ENCODE results near the gene CLIP1.

Gene CLIP1

GRCh38 chr12:122403115-122403770 is 19.2 kb downstream of the CLIP1 start:
- TF ChIP-seq GATA3 (IDR thresholded peaks at IDR 0.05; ENCODE audit: low read depth, low read length): no peak
- no peak for TF ChIP-seq GATA2 (IDR thresholded peaks at IDR 0.05; ENCODE audit: low read depth, low read length)

DNA sequence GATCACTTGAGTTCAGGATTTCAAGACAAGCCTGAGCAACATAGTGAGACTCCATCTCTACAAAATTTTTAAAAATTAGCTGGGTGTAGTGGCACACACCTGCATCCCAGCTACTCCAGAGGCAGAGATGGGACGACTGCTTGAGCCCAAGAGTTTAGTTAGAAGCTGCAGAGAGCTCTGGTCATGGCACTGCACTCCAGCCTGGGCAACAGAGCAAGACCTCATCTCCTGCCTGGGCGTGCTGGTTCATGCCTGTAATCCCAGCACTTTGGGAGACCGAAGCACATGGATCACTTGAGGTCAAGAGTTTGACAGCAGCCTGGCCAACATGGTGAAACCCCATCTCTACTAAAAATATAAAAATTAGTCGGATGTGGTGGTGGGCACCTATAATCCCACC is 20.2 kb downstream of the CLIP1 start:
- TF ChIP-seq GATA3 (IDR thresholded peaks at IDR 0.05; ENCODE audit: low read depth, low read length) (no peak), GATA2 (IDR thresholded peaks at IDR 0.05; ENCODE audit: low read depth, low read length) (no peak)

- TF ChIP-seq GATA2 (IDR thresholded peaks at IDR 0.05; ENCODE audit: low read depth, low read length): no peak
- no peak for TF ChIP-seq GATA3 (IDR thresholded peaks at IDR 0.05; ENCODE audit: low read depth, low read length)
Observed at GRCh38 chr12:122399592-122400373, 22.7 kb downstream of the CLIP1 start.

DNA sequence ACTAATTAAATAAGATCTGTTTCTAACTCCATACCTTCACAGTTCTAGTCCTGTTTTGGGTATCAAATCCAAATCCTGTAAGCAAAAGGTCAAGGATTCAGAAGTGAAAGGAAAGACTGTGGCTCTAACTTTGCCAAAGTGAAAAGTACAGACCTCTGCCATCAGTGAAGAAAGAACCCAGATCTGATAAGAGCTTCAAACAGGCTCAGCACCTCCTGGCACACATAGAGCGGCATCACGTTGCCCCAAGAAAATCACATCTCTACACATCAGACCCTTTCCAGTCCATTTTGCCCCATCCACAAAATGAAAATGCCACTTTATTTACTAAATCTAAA is 23.2 kb downstream of the CLIP1 start:
- TF ChIP-seq GATA3 (IDR thresholded peaks at IDR 0.05; ENCODE audit: low read depth, low read length): no peak
- 0 out of 2 replicates have a peak, but pooled peaks have one; percentile 45 for TF ChIP-seq GATA2 (IDR thresholded peaks at IDR 0.05; ENCODE audit: low read depth, low read length)

- no peak for TF ChIP-seq GATA3 (IDR thresholded peaks at IDR 0.05; ENCODE audit: low read depth, low read length)
- no peak for TF ChIP-seq GATA2 (IDR thresholded peaks at IDR 0.05; ENCODE audit: low read depth, low read length)
Observed at GRCh38 chr12:122395319-122395718, 27.1 kb downstream of the CLIP1 start.

GRCh38 chr12:122394626-122395194 is 27.8 kb downstream of the CLIP1 start:
- no peak for TF ChIP-seq GATA2 (IDR thresholded peaks at IDR 0.05; ENCODE audit: low read depth, low read length)
- no peak for TF ChIP-seq GATA3 (IDR thresholded peaks at IDR 0.05; ENCODE audit: low read depth, low read length)

DNA sequence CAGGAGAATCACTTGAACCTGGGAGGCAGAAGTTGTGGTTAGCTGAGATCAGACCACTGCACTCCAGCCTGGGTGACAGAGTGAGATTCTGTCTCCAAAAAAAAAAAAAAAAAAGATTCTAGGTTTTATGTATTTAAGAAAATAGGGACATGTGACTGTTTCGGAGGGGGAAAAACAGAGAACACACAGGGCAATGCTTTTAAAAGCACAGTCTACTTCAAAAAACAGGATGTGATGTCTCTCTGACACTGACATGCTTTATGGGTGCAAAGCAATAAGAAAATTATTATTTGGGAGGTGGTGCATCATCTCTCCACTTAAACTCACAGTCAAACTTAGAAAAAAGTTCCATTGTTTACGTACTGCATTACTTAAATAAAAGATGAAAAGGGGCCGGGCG is 28.7 kb downstream of the CLIP1 start:
- TF ChIP-seq GATA2 (IDR thresholded peaks at IDR 0.05; ENCODE audit: low read depth, low read length): no peak

GRCh38 chr12:122392411-122392810 is 30.1 kb downstream of the CLIP1 start:
- TF ChIP-seq GATA3 (IDR thresholded peaks at IDR 0.05; ENCODE audit: low read depth, low read length) (no peak), GATA2 (IDR thresholded peaks at IDR 0.05; ENCODE audit: low read depth, low read length) (no peak)

DNA sequence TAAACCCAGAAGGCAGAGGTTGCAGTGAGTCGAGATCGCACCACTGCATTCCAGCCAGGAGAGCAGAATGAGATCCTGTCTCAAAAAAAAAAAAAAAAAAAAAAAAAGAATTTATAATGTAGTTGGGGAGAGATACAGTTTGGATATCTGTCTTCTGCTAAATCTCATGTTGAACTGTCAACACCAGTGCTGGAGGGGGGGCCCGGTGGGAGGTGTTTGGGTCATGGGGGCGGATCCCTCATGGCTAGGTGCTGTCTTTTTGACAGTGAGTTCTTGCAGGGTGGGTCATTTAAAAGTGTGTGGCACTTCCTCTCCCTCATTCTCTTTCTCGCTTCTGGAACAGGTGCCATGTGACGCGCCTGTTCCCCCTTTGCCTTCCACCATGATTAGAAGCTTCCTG is 32.8 kb downstream of the CLIP1 start:
- TF ChIP-seq GATA2 (IDR thresholded peaks at IDR 0.05; ENCODE audit: low read depth, low read length): no peak
- TF ChIP-seq GATA3 (IDR thresholded peaks at IDR 0.05; ENCODE audit: low read depth, low read length): no peak

- TF ChIP-seq GATA3 (IDR thresholded peaks at IDR 0.05; ENCODE audit: low read depth, low read length): no peak
- TF ChIP-seq GATA2 (IDR thresholded peaks at IDR 0.05; ENCODE audit: low read depth, low read length): no peak
Observed at GRCh38 chr12:122387887-122388286, 34.6 kb downstream of the CLIP1 start.

DNA sequence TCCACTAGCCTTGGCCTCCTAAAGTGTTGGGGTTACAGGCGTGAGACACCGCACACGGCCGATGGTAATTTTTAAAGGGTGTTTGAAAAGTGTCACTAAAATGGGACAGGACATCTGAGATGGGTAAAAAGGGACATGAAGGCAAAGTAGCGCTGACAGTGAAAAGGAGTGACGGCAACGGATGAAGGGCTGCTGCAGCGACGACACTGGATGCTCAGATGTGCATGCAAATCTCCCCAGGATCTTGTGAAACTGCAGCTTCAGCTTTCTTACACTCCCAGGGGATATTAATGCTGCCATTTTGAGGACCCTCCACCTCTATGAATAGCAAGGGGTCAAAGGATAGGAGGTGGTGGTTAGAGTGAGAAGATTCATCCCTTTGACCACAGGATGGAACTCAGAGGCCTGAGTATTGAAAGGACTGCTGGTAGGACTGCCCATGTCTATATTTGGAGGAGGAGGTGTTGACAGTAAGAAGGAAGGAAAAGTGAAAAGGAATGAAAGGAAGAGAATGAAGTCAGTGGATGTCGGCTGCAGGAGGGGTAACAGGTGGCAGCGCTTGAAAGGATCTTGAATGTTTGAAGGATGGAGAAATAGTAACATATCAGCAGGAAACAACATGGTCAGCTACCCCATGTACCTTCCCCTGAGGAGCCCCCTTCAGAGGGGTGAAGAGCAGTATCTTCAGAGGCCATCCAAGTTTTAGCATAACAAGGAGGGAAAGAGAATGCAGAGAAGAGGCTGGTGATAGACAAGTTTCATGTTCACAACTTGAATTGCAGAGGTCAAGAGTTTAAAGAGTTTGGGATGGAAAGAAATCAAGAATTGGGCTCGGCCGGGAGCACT is 37.1 kb downstream of the CLIP1 start:
- TF ChIP-seq GATA2 (IDR thresholded peaks at IDR 0.05; ENCODE audit: low read depth, low read length) (no peak), GATA3 (IDR thresholded peaks at IDR 0.05; ENCODE audit: low read depth, low read length) (no peak)

GRCh38 chr12:122382919-122383350 is 39.5 kb downstream of the CLIP1 start:
- TF ChIP-seq GATA2 (IDR thresholded peaks at IDR 0.05; ENCODE audit: low read depth, low read length): no peak
- no peak for TF ChIP-seq GATA3 (IDR thresholded peaks at IDR 0.05; ENCODE audit: low read depth, low read length)

GRCh38 chr12:122381021-122381420 is 41.4 kb downstream of the CLIP1 start:
- TF ChIP-seq GATA2 (IDR thresholded peaks at IDR 0.05; ENCODE audit: low read depth, low read length) (no peak), GATA3 (IDR thresholded peaks at IDR 0.05; ENCODE audit: low read depth, low read length) (no peak)

- TF ChIP-seq GATA2 (IDR thresholded peaks at IDR 0.05; ENCODE audit: low read depth, low read length) (no peak), GATA3 (IDR thresholded peaks at IDR 0.05; ENCODE audit: low read depth, low read length) (no peak)
Observed at GRCh38 chr12:122374707-122375106, 47.8 kb downstream of the CLIP1 start.
